Activated CD4-positive, CD25-positive, alpha-beta regulatory T cell treated with anti-CD3 and anti-CD28 coated beads, Interleukin-2, amount 50 U/mL, for 24 hours (primary cell): ENCODE data around the gene AP3D1.
"Not testable (repeated sequence)": the region's sequence is repeated elsewhere in the genome, so short reads cannot be mapped to it uniquely, and the experiment has no call there.

Source experiments
- ATAC-seq, 2 donors: fragments of 150-1000 bp; cut with Tn5 transposase; one replicate each; pipeline ENCODE4 v1.10.0; 2021; ENCODE audit warnings: mild to moderate bottlenecking in 1 of 2, moderate library complexity in 1 of 2

AP3D1 gene

GRCh38 chr19:2151339-2152229, at the start of gene AP3D1:
Gene AP3D1 (minus strand): TSS chr19:2151566. CDS start chr19:2151334, 232 bp downstream.
- peak; percentile 90 for ATAC-seq

GRCh38 chr19:2200624-2201294, 49.4 kb upstream of the AP3D1 start:
- not testable (repeated sequence) for ATAC-seq

GRCh38 chr19:2199861-2200623, 48.7 kb upstream of the AP3D1 start:
- no peak for ATAC-seq

GRCh38 chr19:2199215-2199614, 47.8 kb upstream of the AP3D1 start:
- peak in 1 of 2 donors; percentile 24 for ATAC-seq

- no peak for ATAC-seq
Observed at GRCh38 chr19:2198317-2198716, 47.0 kb upstream of the AP3D1 start.

- no peak for ATAC-seq
Observed at GRCh38 chr19:2197270-2197669, 45.9 kb upstream of the AP3D1 start.

GRCh38 chr19:2195914-2196313, 44.5 kb upstream of the AP3D1 start:
- ATAC-seq: no peak

- no peak for ATAC-seq
Observed at GRCh38 chr19:2195361-2195760, 44.0 kb upstream of the AP3D1 start.

GRCh38 chr19:2194513-2195078, 43.2 kb upstream of the AP3D1 start:
- no peak for ATAC-seq

- no peak for ATAC-seq
Observed at GRCh38 chr19:2193807-2194206, 42.4 kb upstream of the AP3D1 start.

GRCh38 chr19:2192862-2193261, 41.5 kb upstream of the AP3D1 start:
- no peak for ATAC-seq

GRCh38 chr19:2191456-2192310, 40.3 kb upstream of the AP3D1 start:
- ATAC-seq: no peak

GRCh38 chr19:2190848-2191455, 39.6 kb upstream of the AP3D1 start:
- ATAC-seq: no peak

GRCh38 chr19:2189880-2190279, 38.5 kb upstream of the AP3D1 start:
- ATAC-seq: no peak

GRCh38 chr19:2188708-2189385, 37.5 kb upstream of the AP3D1 start:
- ATAC-seq: peak; percentile 84 to 93

- ATAC-seq: no peak
Observed at GRCh38 chr19:2187159-2187558, 35.8 kb upstream of the AP3D1 start.

- no peak for ATAC-seq
Observed at GRCh38 chr19:2186071-2186846, 34.9 kb upstream of the AP3D1 start.

GRCh38 chr19:2185734-2186070, 34.3 kb upstream of the AP3D1 start:
- no peak for ATAC-seq

GRCh38 chr19:2184422-2184975, 33.1 kb upstream of the AP3D1 start:
- no peak for ATAC-seq

- ATAC-seq: no peak
Observed at GRCh38 chr19:2181633-2181997, 30.2 kb upstream of the AP3D1 start.
